A549 (cell line): Measurements from ENCODE around the gene DIO1.

Source experiments
- CTCF ChIP-seq: fragments of >200 bp; sonication (Bioruptor Twin); formaldehyde crosslinking; IDR thresholded peaks from 3 replicates; pipeline ENCODE4 v1.5.1; 2016
- HOXA7 ChIP-seq: fragments of 250-450 bp; sonication (Bioruptor Pico); IDR thresholded peaks from 2 replicates; pipeline ENCODE4 v1.5.0; 2020; ENCODE audit warnings: mild to moderate bottlenecking, moderate library complexity
- PHF8 ChIP-seq: fragments of 200-600 bp; sonication (generic); IDR thresholded peaks from 2 replicates; pipeline ENCODE4 v1.6.1; 2016; ENCODE audit warnings: low read depth, mild to moderate bottlenecking, antibody characterized with exemption, moderate library complexity, borderline replicate concordance
- RAD21 ChIP-seq, 2 experiments: fragments of >200 bp in 1 of 2; sonication (Bioruptor Twin) in 1 of 2; formaldehyde crosslinking in 1 of 2; IDR thresholded peaks in 1 of 2; conservative IDR thresholded peaks in 1 of 2; 2 replicates in 1 of 2; 3 replicates in 1 of 2; pipeline ENCODE4 v1.6.1; 2012 to 2018; ENCODE audit warnings: inconsistent platforms in 1 of 2

- no peak for TF ChIP-seq HOXA7 (CRISPR knock-in tag)
- TF ChIP-seq CTCF: no peak
- no peak for TF ChIP-seq RAD21 (conservative IDR thresholded peaks at IDR 0.05 in 1 of 2, IDR thresholded peaks at IDR 0.05 in 1 of 2)
- TF ChIP-seq PHF8: no peak
Measured at GRCh38 chr1:53895421-53895820, 1.4 kb downstream of the DIO1 start.
